Endodermal cell (in vitro differentiated cells): ENCODE measurements around the gene MRPL12. TPM values are rescaled to one million over a fixed set of nuclear protein-coding genes. Genes with fewer than 3 reads are reported as not detected.

ENCODE experiments used
- DNase-seq: peaks from one replicate; pipeline ENCODE4 v3.0.0-alpha.2; 2017
- H3K27ac ChIP-seq: 2 replicates; pipeline ENCODE4 v1.5.1; 2013; ENCODE audit warnings: mild to moderate bottlenecking, low read depth, low read length, moderate library complexity
- H3K27me3 ChIP-seq: 2 replicates; pipeline ENCODE4 v1.6.1; 2013; ENCODE audit warnings: mild to moderate bottlenecking, low read length, moderate library complexity; ENCODE audit not compliant: insufficient read depth, control insufficient read depth, poor library complexity, severe bottlenecking
- H3K36me3 ChIP-seq: 2 replicates; pipeline ENCODE4 v1.7.0; 2013; ENCODE audit warnings: mild to moderate bottlenecking, low read length, moderate library complexity; ENCODE audit not compliant: control insufficient read depth, insufficient read depth
- H3K4me1 ChIP-seq: one replicate; pipeline ENCODE4 v1.7.0; 2013; ENCODE audit warnings: low read length; ENCODE audit not compliant: control insufficient read depth, insufficient read depth
- H3K4me3 ChIP-seq: 2 replicates; pipeline ENCODE4 v1.5.1; 2013; ENCODE audit warnings: mild to moderate bottlenecking, low read length, moderate library complexity
- H3K9ac ChIP-seq: 2 replicates; pipeline ENCODE4 v1.6.1; 2013; ENCODE audit warnings: mild to moderate bottlenecking, low read length, moderate library complexity; ENCODE audit not compliant: poor library complexity, severe bottlenecking; ENCODE audit errors: extremely low read depth
- H3K9me3 ChIP-seq: 2 replicates; pipeline ENCODE4 v1.6.1; 2013; ENCODE audit warnings: mild to moderate bottlenecking, low read length, moderate library complexity; ENCODE audit not compliant: control insufficient read depth
- H3K27ac Mint-ChIP-seq: 2 replicates; pipeline ENCODE4 v1.8.0; 2020; ENCODE audit warnings: mixed read lengths
- H3K27me3 Mint-ChIP-seq: 2 replicates; pipeline ENCODE4 v1.8.0; 2021; ENCODE audit warnings: mild to moderate bottlenecking, mixed read lengths; ENCODE audit not compliant: insufficient read depth
- H3K36me3 Mint-ChIP-seq: 2 replicates; pipeline ENCODE4 v1.8.0; 2020; ENCODE audit warnings: low read depth, mixed read lengths
- H3K4me1 Mint-ChIP-seq: 2 replicates; pipeline ENCODE4 v1.8.0; 2020; ENCODE audit warnings: mixed read lengths
- H3K4me3 Mint-ChIP-seq: 2 replicates; pipeline ENCODE4 v1.8.0; 2020; ENCODE audit warnings: mild to moderate bottlenecking, moderate library complexity, mixed read lengths
- H3K9me3 Mint-ChIP-seq: 2 replicates; pipeline ENCODE4 v1.8.0; 2020; ENCODE audit warnings: mild to moderate bottlenecking, mixed read lengths
- WGBS, 2 experiments: methylation state at CpG; one replicate each; pipeline versions ENCODE4 v1.1.5 to v1.1.7; 2013; ENCODE audit warnings: missing lambda C conversion rate in 2 of 2, mixed read lengths in 1 of 2; ENCODE audit not compliant: insufficient coverage in 1 of 2, insufficient read length in 1 of 2; 5-methylcytosine and 5-hydroxymethylcytosine counted together
- total RNA-seq, 2 donors: library from RNA; stranded (reverse); fragmentation: NEBNext Ultra II Directional in 1 of 2; extraction: Animal tissue kit (Norgen Biotek cat#: 25700) in 1 of 2; gene quantifications; 2 replicates in 1 of 2; 3 replicates in 1 of 2; pipeline ENCODE4 v1.2.1, GENCODE V29; 2021
- TF ChIP-seq, protein P1 (sequence below): fragments of 200-600 bp; sonication (generic); conservative IDR thresholded peaks from 2 replicates; pipeline ENCODE4 v1.5.0; 2021; ENCODE audit warnings: antibody characterized with exemption, mild to moderate bottlenecking

Gene MRPL12
- total RNA-seq, 2 donors from 2014 or later, result 99.4 to 105 TPM

DNA sequence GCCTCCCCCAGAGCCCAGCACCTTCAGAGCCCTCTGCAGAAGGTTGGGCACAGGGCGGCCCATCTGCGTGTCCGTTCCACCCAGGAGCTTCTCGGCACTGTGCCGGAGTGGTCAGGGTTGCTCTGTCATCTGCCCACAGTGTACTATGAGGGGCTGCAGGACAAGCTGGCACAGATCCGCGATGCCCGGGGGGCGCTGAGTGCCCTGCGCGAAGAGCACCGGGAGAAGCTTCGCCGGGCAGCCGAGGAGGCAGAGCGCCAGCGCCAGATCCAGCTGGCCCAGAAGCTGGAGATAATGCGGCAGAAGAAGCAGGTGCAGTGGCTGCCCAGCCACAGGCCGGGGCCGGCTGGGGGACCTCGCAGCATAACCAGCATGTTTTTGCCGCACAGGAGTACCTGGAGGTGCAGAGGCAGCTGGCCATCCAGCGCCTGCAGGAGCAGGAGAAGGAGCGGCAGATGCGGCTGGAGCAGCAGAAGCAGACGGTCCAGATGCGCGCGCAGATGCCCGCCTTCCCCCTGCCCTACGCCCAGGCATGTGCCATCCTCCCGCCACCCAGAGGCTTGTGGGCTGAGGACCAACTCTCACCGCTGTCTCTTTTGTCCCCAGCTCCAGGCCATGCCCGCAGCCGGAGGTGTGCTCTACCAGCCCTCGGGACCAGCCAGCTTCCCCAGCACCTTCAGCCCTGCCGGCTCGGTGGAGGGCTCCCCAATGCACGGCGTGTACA lies 6.8 kb upstream of the MRPL12 start:
- H3K27me3 ChIP-seq, result no peaks in the 10 kb centered on the region
- peaks cover 62% of the 10 kb centered on the region for H3K36me3 ChIP-seq
- no peak overlapping the region for H3K9ac ChIP-seq
- Mint-ChIP-seq H3K9me3 (no peaks in the 10 kb centered on the region), H3K27me3 (no peaks in the 10 kb centered on the region), H3K4me3 (no peak overlapping the region), H3K4me1 (no peaks in the 10 kb centered on the region), H3K27ac (no peak overlapping the region), H3K36me3 (peaks cover 54% of the 10 kb centered on the region)
- no peak for DNase-seq
- no peak overlapping the region for H3K4me3 ChIP-seq
- WGBS, 2 experiments, result 97% methylated on average over 32 to 40 of the region's 40 CpGs
- TF ChIP-seq, protein P1, sequence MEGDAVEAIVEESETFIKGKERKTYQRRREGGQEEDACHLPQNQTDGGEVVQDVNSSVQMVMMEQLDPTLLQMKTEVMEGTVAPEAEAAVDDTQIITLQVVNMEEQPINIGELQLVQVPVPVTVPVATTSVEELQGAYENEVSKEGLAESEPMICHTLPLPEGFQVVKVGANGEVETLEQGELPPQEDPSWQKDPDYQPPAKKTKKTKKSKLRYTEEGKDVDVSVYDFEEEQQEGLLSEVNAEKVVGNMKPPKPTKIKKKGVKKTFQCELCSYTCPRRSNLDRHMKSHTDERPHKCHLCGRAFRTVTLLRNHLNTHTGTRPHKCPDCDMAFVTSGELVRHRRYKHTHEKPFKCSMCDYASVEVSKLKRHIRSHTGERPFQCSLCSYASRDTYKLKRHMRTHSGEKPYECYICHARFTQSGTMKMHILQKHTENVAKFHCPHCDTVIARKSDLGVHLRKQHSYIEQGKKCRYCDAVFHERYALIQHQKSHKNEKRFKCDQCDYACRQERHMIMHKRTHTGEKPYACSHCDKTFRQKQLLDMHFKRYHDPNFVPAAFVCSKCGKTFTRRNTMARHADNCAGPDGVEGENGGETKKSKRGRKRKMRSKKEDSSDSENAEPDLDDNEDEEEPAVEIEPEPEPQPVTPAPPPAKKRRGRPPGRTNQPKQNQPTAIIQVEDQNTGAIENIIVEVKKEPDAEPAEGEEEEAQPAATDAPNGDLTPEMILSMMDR, result no peak
- H3K27ac ChIP-seq, result no peak overlapping the region
- no peaks in the 10 kb centered on the region for H3K9me3 ChIP-seq
- H3K4me1 ChIP-seq, result no peaks in the 10 kb centered on the region

DNA sequence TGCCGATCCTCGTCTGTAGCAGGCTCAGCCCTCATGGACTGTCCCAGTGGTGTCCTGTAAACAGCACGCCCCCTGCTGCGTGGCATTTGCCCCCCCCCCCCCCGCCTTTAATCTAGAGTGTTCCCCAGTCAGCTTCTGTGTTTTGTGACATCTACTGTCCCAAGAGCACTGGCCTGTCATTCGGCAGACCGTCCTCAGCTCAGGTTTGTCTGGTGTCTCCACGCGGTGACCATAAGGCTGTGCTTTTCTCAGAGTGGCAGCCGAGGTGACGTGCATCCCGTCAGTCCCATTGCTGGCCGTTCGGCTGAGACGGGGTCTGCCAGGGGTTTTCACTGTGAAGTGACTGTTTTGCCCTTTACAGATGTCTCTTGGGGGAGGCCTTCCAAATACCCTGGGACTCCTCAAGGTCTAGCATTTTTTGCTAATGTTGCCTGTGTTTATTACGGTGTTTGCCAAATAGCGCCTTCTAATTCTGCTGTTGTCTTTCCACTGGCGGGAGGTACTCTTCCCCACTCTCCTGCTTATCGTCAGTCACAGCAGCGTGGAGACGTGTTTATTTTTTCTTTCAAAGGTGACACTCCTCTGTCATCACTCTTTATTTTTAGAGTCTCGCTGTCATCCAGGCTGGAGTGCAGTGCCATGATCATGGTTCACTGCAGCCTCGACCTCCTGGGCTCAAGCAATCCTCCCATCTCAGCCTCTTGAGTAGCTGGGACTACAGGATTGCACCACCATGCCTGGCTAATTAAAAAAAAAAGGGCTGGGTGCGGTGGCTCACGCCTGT lies 5.7 kb upstream of the MRPL12 start:
- H3K4me1 Mint-ChIP-seq, result peaks cover 7% of the 10 kb centered on the region
- H3K27ac ChIP-seq, result no peak overlapping the region
- peaks cover 59% of the 10 kb centered on the region for H3K36me3 ChIP-seq
- H3K4me1 ChIP-seq, result no peaks in the 10 kb centered on the region
- H3K27ac Mint-ChIP-seq, result peak overlapping the region; percentile 54
- DNase-seq, result no peak
- peaks cover 51% of the 10 kb centered on the region for H3K36me3 Mint-ChIP-seq
- H3K4me3 Mint-ChIP-seq, result no peak overlapping the region
- H3K9me3 Mint-ChIP-seq, result no peaks in the 10 kb centered on the region
- H3K9ac ChIP-seq, result no peak overlapping the region
- no peak overlapping the region for H3K4me3 ChIP-seq
- no peaks in the 10 kb centered on the region for H3K9me3 ChIP-seq
- 93 to 95% methylated on average over 22 to 25 of the region's 25 CpGs for WGBS, 2 experiments
- H3K27me3 Mint-ChIP-seq, result no peaks in the 10 kb centered on the region
- H3K27me3 ChIP-seq, result no peaks in the 10 kb centered on the region
- TF ChIP-seq, protein P1, result no peak

DNA sequence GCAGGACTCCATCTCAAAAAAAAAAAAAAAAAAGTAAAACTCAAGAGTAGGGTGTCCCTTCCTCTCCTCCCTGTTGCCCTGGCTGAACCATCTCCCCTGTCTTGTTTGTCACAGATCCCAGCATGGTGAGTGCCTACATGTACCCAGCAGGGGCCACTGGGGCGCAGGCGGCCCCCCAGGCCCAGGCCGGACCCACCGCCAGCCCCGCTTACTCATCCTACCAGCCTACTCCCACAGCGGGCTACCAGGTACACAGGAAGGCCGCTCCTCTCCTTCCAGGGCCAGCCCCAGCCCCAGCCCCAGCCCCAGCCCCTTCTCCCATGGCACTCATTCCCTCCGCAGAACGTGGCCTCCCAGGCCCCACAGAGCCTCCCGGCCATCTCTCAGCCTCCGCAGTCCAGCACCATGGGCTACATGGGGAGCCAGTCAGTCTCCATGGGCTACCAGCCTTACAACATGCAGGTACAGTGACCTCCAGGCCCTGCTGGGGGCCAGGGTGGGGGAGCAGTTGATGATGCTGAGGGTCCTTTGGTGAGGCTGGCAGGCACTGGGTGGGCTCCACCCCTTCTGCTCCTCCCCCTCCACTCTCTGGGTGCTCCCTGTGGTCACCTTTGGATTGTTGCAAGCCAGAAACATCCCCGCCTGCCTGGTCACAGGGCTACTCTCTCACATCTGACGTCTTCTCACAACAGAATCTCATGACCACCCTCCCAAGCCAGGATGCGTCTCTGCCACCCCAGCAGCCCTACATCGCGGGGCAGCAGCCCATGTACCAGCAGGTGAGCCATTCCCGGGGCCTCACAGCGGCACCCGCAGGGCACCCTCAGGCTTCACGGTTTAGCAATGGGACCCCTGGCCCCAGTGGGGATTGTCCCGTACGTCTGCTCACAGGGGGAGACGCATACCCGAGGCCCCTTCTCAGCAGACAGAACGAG lies 2.5 kb upstream of the MRPL12 start:
- Histone ChIP-seq H3K36me3 (peaks cover 62% of the 10 kb centered on the region), H3K9ac (no peak overlapping the region), H3K27me3 (no peaks in the 10 kb centered on the region), H3K4me1 (no peaks in the 10 kb centered on the region), H3K4me3 (no peak overlapping the region), H3K27ac (no peak overlapping the region), H3K9me3 (no peaks in the 10 kb centered on the region)
- TF ChIP-seq, protein P1, result no peak
- H3K27me3 Mint-ChIP-seq, result no peaks in the 10 kb centered on the region
- H3K4me3 Mint-ChIP-seq, result peak overlapping the region; percentile 92
- 94 to 95% methylated on average over 13 to 25 of the region's 25 CpGs for WGBS, 2 experiments
- DNase-seq, result no peak
- no peaks in the 10 kb centered on the region for H3K9me3 Mint-ChIP-seq
- H3K36me3 Mint-ChIP-seq, result peaks cover 57% of the 10 kb centered on the region
- H3K27ac Mint-ChIP-seq, result peak overlapping the region; percentile 74
- peaks cover 7% of the 10 kb centered on the region for H3K4me1 Mint-ChIP-seq
